Panc1 (cell line): Measurements from ENCODE around the gene CDO1. TPM values are rescaled to one million over a fixed set of nuclear protein-coding genes. Genes with fewer than 3 reads are reported as not detected.

Source experiments
- ATAC-seq: fragments of 200-7000 bp; cut with Tn5 transposase; 2 replicates; pipeline ENCODE4 v1.9.1; 2020; ENCODE audit warnings: mild to moderate bottlenecking, moderate library complexity
- BruUV-seq: library from RNA; stranded (reverse); fragments of 400-500 nt; replicated peaks from 2 replicates; lab custom pipeline; 2021; lab: Mats Ljungman, UMichigan
- CTCF ChIA-PET: fragments of 300-600 bp; sonication (Branson Sonifier 250); formaldehyde crosslinking; loops from one replicate; lab custom pipeline; 2022; ENCODE audit warnings: antibody characterized with exemption; lab: Charles Lee
- POLR2A ChIA-PET: fragments of 300-600 bp; sonication (Branson Sonifier 250); formaldehyde crosslinking; loops from one replicate; lab custom pipeline; 2022; ENCODE audit warnings: antibody characterized with exemption; lab: Charles Lee
- DNase-seq: peaks from one replicate; pipeline ENCODE4 v3.0.0-alpha.2; 2010; ENCODE audit warnings: low read depth, low spot score
- H3K27ac ChIP-seq: 2 replicates; pipeline ENCODE4 v1.5.1; 2011; ENCODE audit warnings: mild to moderate bottlenecking, low read length, inconsistent platforms
- H3K27me3 ChIP-seq: fragments of 200-500 bp; sonication (Bioruptor generic); 2 replicates; pipeline ENCODE4 v1.6.0; 2014; ENCODE audit warnings: low read length, inconsistent platforms; ENCODE audit not compliant: control insufficient read depth, insufficient read depth
- H3K36me3 ChIP-seq: fragments of 200-500 bp; sonication (Bioruptor generic); 2 replicates; pipeline ENCODE4 v1.5.1; 2014; ENCODE audit warnings: inconsistent platforms, mild to moderate bottlenecking, low read length, moderate library complexity; ENCODE audit not compliant: control insufficient read depth, insufficient read depth
- H3K4me1 ChIP-seq: 2 replicates; pipeline ENCODE4 v1.5.1; 2011; ENCODE audit warnings: inconsistent platforms, mild to moderate bottlenecking, low read length, moderate library complexity; ENCODE audit not compliant: control insufficient read depth, insufficient read depth
- H3K4me3 ChIP-seq, 2 experiments: 2 replicates each; pipeline ENCODE4 v1.5.1; 2011 to 2012; ENCODE audit warnings: low read depth in 2 of 2, low read length in 2 of 2, mild to moderate bottlenecking in 2 of 2, inconsistent platforms in 1 of 2, moderate library complexity in 1 of 2
- H3K9me3 ChIP-seq: fragments of 200-500 bp; sonication (Bioruptor generic); 2 replicates; pipeline ENCODE4 v1.5.1; 2014; ENCODE audit warnings: low read depth, mild to moderate bottlenecking, inconsistent platforms, low read length, moderate library complexity; ENCODE audit not compliant: control insufficient read depth, insufficient read depth
- CTCF ChIP-seq: fragments of 450-650 bp; IDR thresholded peaks from 2 replicates; pipeline ENCODE4 v1.5.1; 2017; ENCODE audit warnings: mild to moderate bottlenecking
- POLR2AphosphoS5 ChIP-seq: IDR thresholded peaks from 2 replicates; pipeline ENCODE4 v1.6.1; 2012; ENCODE audit warnings: mild to moderate bottlenecking, low read depth, low read length, moderate library complexity
- REST ChIP-seq, 2 experiments: IDR thresholded peaks; 2 replicates each; pipeline ENCODE4 v1.6.1; 2011 to 2012; ENCODE audit warnings: low read depth in 2 of 2, control low read depth in 1 of 2, low read length in 1 of 2, mild to moderate bottlenecking in 1 of 2, moderate library complexity in 1 of 2; ENCODE audit not compliant: insufficient read depth in 1 of 2
- SIN3A ChIP-seq: IDR thresholded peaks from 2 replicates; pipeline ENCODE4 v1.6.1; 2012; ENCODE audit warnings: low read depth, mild to moderate bottlenecking, low read length, moderate library complexity, borderline replicate concordance; ENCODE audit not compliant: insufficient read depth
- TCF7L2 ChIP-seq: IDR thresholded peaks from 2 replicates; pipeline ENCODE4 v1.6.1; 2011; ENCODE audit warnings: mild to moderate bottlenecking, low read depth, low read length, inconsistent platforms
- in situ Hi-C: cut with HindIII; loops from 2 replicates; pipeline ENCODE4 v1.10.0; 2016; ENCODE audit warnings: low sequenced_read_pairs, low pct_unique_long_range_greater_than_20kb
- intact Hi-C: fragments of 100-400 bp; cut with micrococcal nuclease; formaldehyde crosslinking; loops from one replicate; pipeline ENCODE4 v1.10.0; 2022; ENCODE audit not compliant: unreplicated experiment
- total RNA-seq: library from RNA; stranded (reverse); gene quantifications from one replicate; pipeline ENCODE4 v1.2.1, GENCODE V29; 2021; ENCODE audit not compliant: unreplicated experiment

The CDO1 gene
- total RNA-seq, 1 experiment from 2014 or later, result not detected

GRCh38 chr5:115854139-115854538, 37.7 kb upstream of the CDO1 start:
- CTCF ChIA-PET, result no interaction called here
- H3K9me3 ChIP-seq, result no peaks in the 10 kb centered on the region
- ATAC-seq (no peak), DNase-seq (no peak)
- peaks cover 7% of the 10 kb centered on the region; the same call in 1 of the 2 replicates for H3K4me1 ChIP-seq
- TF ChIP-seq POLR2AphosphoS5, result no peak
- TF ChIP-seq REST (IDR thresholded peaks at IDR 0.05; ENCODE audit: insufficient read depth in 1 of 2, low read depth in 2 of 2, low read length in 1 of 2), result no peak
- TF ChIP-seq SIN3A, result no peak
- TF ChIP-seq TCF7L2, result no peak
- no peak for TF ChIP-seq CTCF
- no peak overlapping the region for H3K4me3 ChIP-seq
- BruUV-seq, result no TSS peak
- no peaks in the 10 kb centered on the region for H3K36me3 ChIP-seq
- H3K27ac ChIP-seq, result no peak overlapping the region
- in situ Hi-C loops (no loop called here), intact Hi-C loops (no loop called here)
- H3K27me3 ChIP-seq, result no peaks in the 10 kb centered on the region
- POLR2A ChIA-PET, result no interaction called here

- intact Hi-C loops, result no loop called here
- TF ChIP-seq REST (IDR thresholded peaks at IDR 0.05; ENCODE audit: insufficient read depth in 1 of 2, low read depth in 2 of 2, low read length in 1 of 2), result no peak
- no peak for TF ChIP-seq CTCF
- no peak for TF ChIP-seq SIN3A
- TF ChIP-seq TCF7L2, result no peak
- TF ChIP-seq POLR2AphosphoS5, result no peak
- H3K4me3 ChIP-seq, result no peak overlapping the region
These were observed 34.4 kb upstream of the CDO1 start for GRCh38 chr5:115850744-115851416.

More at GRCh38 chr5:115850744-115851416, 34.4 kb upstream of the CDO1 start:
- DNase-seq (no peak), ATAC-seq (no peak)
- H3K27me3 ChIP-seq, result no peaks in the 10 kb centered on the region
- H3K4me1 ChIP-seq, result no peaks in the 10 kb centered on the region; the same call in 1 of the 2 replicates
- H3K27ac ChIP-seq, result no peak overlapping the region
- ChIA-PET CTCF (no interaction called here), POLR2A (interaction anchor here (0.5 kb wide), 1 partner anchor 698 kb away, joined by 3 read pairs; no protein-coding TSS in a partner anchor)
- no peaks in the 10 kb centered on the region for H3K9me3 ChIP-seq
- in situ Hi-C loops, result no loop called here
- H3K36me3 ChIP-seq, result no peaks in the 10 kb centered on the region
- BruUV-seq, result no TSS peak
